Gastroesophageal sphincter (tissue), 4 donors: Measurements from ENCODE around the gene INVS. TPM values are rescaled to one million over a fixed set of nuclear protein-coding genes. Genes with fewer than 3 reads are reported as not detected.
A peak's percentile ranks its signal among the peaks of the same experiment; 100 is the strongest.

ENCODE experiments used
- ATAC-seq: fragments of 150-250 bp; one replicate; pipeline ENCODE4 v1.9.1; 2016; ENCODE audit warnings: mild to moderate bottlenecking, moderate library complexity
- H3K27ac ChIP-seq, 4 donors: fragments of 200-600 bp; sonication (generic) in 3 of 4; 1 replicate in 3 of 4; 2 replicates in 1 of 4; pipeline ENCODE4 v1.5.1; 2016 to 2019
- H3K27me3 ChIP-seq: fragments of 200-600 bp; sonication (generic); one replicate; pipeline ENCODE4 v1.5.1; 2019
- H3K36me3 ChIP-seq, 2 donors: fragments of 200-600 bp; sonication (generic); one replicate each; pipeline ENCODE4 v1.5.1; 2019; ENCODE audit warnings: control low read depth in 1 of 2
- H3K4me1 ChIP-seq, 3 donors: fragments of 200-600 bp; sonication (generic); 1 replicate in 2 of 3; 2 replicates in 1 of 3; pipeline ENCODE4 v1.5.1; 2016 to 2019; ENCODE audit warnings: control low read depth in 2 of 3
- H3K4me3 ChIP-seq, 2 donors: fragments of 200-600 bp; sonication (generic); one replicate each; pipeline ENCODE4 v1.5.1; 2019; ENCODE audit warnings: mild to moderate bottlenecking in 1 of 2, moderate library complexity in 1 of 2
- H3K9me3 ChIP-seq, 3 donors: fragments of 200-600 bp; sonication (generic); one replicate each; pipeline ENCODE4 v1.5.1; 2017 to 2019; ENCODE audit warnings: control low read depth in 2 of 3
- CTCF ChIP-seq, 4 experiments: fragments of 200-600 bp in 2 of 4; fragments of 450-650 bp in 2 of 4; sonication (generic) in 1 of 4; IDR thresholded peaks; one replicate each; pipeline ENCODE4 v1.5.1; 2017 to 2019; ENCODE audit warnings: antibody characterized with exemption in 4 of 4, mild to moderate bottlenecking in 2 of 4, moderate library complexity in 2 of 4
- EP300 ChIP-seq: sonication (generic); formaldehyde crosslinking; IDR thresholded peaks from one replicate; pipeline ENCODE4 v1.6.1; 2017; ENCODE audit warnings: antibody characterized with exemption, mild to moderate bottlenecking
- POLR2A ChIP-seq, 2 donors: fragments of 450-650 bp; IDR thresholded peaks; one replicate each; pipeline ENCODE4 v1.6.1; 2017; ENCODE audit warnings: antibody characterized with exemption in 2 of 2, mild to moderate bottlenecking in 2 of 2, moderate library complexity in 1 of 2
- POLR2AphosphoS5 ChIP-seq: sonication (generic); formaldehyde crosslinking; IDR thresholded peaks from one replicate; pipeline ENCODE4 v1.6.1; 2017; ENCODE audit warnings: antibody characterized with exemption
- WGBS, 2 donors: methylation state at CpG; one replicate each; pipeline ENCODE4 v1.1.5; 2018; ENCODE audit warnings: low coverage in 1 of 2; 5-methylcytosine and 5-hydroxymethylcytosine counted together
- total RNA-seq, 4 donors: library from RNA; depleted of rRNA; stranded (reverse); fragments of >200 nt; gene quantifications; one replicate each; pipeline ENCODE4 v1.1.0, GENCODE V29; 2016

INVS gene
- total RNA-seq: 10 to 100 TPM; 18.3 to 35.0 (median 25.6) TPM

- peak; percentile 90 for TF ChIP-seq POLR2AphosphoS5
- no peak for TF ChIP-seq EP300
- TF ChIP-seq POLR2A (IDR thresholded peaks at IDR 0.05): peak; percentile 66 to 87
- peak; percentile 99 for ATAC-seq
- Histone ChIP-seq H3K4me1 (peaks cover 7 to 43% (median 11%) of the 10 kb centered on the region in 3 donors), H3K27me3 (no peaks in the 10 kb centered on the region), H3K9me3 (no peaks in the 10 kb centered on the region), H3K27ac (peak within 1 kb of the TSS; percentile 77 to 93 (median 90)), H3K36me3 (peaks cover 0 to 26% of the 10 kb centered on the region in 2 donors), H3K4me3 (peak within 1 kb of the TSS; percentile 90 to 97)
- WGBS, 2 donors: 0 to 1% methylated on average over 7 to 10 of the region's 54 CpGs
These were observed at the start of gene INVS, which contains the start of gene ERP44 for GRCh38 chr9:100098887-100099721. Gene INVS (plus strand): TSS chr9:100099243. CDS start chr9:100104522, 5,279 bp downstream. Gene ERP44 (minus strand): TSS chr9:100099000. CDS start chr9:100098840, 160 bp downstream.

GRCh38 chr9:100049551-100049950 is 49.5 kb upstream of the INVS start:
- H3K27ac ChIP-seq: no peak overlapping the region
- H3K4me1 ChIP-seq: no peaks in the 10 kb centered on the region
- H3K27me3 ChIP-seq: no peaks in the 10 kb centered on the region
- no peak overlapping the region for H3K4me3 ChIP-seq
- H3K36me3 ChIP-seq: peaks cover 0 to 37% of the 10 kb centered on the region in 2 donors
- ATAC-seq: no peak
- WGBS, 2 donors: 71 to 89% methylated on average over 1 of the region's 1 CpG
- no peaks in the 10 kb centered on the region for H3K9me3 ChIP-seq
- TF ChIP-seq POLR2AphosphoS5 (no peak), EP300 (no peak), POLR2A (IDR thresholded peaks at IDR 0.05) (no peak), CTCF (IDR thresholded peaks at IDR 0.05) (no peak)

GRCh38 chr9:100052375-100052774 is 46.7 kb upstream of the INVS start:
- peaks cover 0 to 45% of the 10 kb centered on the region in 2 donors for H3K36me3 ChIP-seq
- no peaks in the 10 kb centered on the region for H3K9me3 ChIP-seq
- no peaks in the 10 kb centered on the region for H3K4me1 ChIP-seq
- no peaks in the 10 kb centered on the region for H3K27me3 ChIP-seq
- no peak for ATAC-seq
- WGBS, 2 donors: 70 to 72% methylated on average over 6 of the region's 6 CpGs
- H3K4me3 ChIP-seq: no peak overlapping the region
- H3K27ac ChIP-seq: no peak overlapping the region
- TF ChIP-seq POLR2AphosphoS5 (no peak), EP300 (no peak), POLR2A (IDR thresholded peaks at IDR 0.05) (no peak), CTCF (IDR thresholded peaks at IDR 0.05) (no peak)

GRCh38 chr9:100056561-100056960 is 42.5 kb upstream of the INVS start:
- H3K9me3 ChIP-seq: no peaks in the 10 kb centered on the region
- TF ChIP-seq CTCF (IDR thresholded peaks at IDR 0.05) (no peak), EP300 (no peak), POLR2A (IDR thresholded peaks at IDR 0.05) (no peak), POLR2AphosphoS5 (no peak)
- H3K27me3 ChIP-seq: no peaks in the 10 kb centered on the region
- no peak overlapping the region for H3K27ac ChIP-seq
- no peak overlapping the region for H3K4me3 ChIP-seq
- peaks cover 0 to 37% of the 10 kb centered on the region in 2 donors for H3K36me3 ChIP-seq
- WGBS, 2 donors: 88 to 93% methylated on average over 2 of the region's 2 CpGs
- no peaks in the 10 kb centered on the region for H3K4me1 ChIP-seq
- ATAC-seq: no peak

GRCh38 chr9:100057624-100058023 is 41.4 kb upstream of the INVS start:
- TF ChIP-seq EP300 (no peak), POLR2AphosphoS5 (no peak), POLR2A (IDR thresholded peaks at IDR 0.05) (no peak), CTCF (IDR thresholded peaks at IDR 0.05) (no peak)
- Histone ChIP-seq H3K4me1 (no peaks in the 10 kb centered on the region), H3K27me3 (no peaks in the 10 kb centered on the region), H3K27ac (no peak overlapping the region), H3K4me3 (no peak overlapping the region), H3K9me3 (no peaks in the 10 kb centered on the region), H3K36me3 (peaks cover 0 to 33% of the 10 kb centered on the region in 2 donors)
- ATAC-seq: no peak
